ENCODE results near the gene KIFBP.
A peak's percentile ranks its signal among the peaks of the same experiment; 100 is the strongest.
"Not testable (repeated sequence)": the region's sequence is repeated elsewhere in the genome, so short reads cannot be mapped to it uniquely, and the experiment has no call there.

The KIFBP gene

DNA sequence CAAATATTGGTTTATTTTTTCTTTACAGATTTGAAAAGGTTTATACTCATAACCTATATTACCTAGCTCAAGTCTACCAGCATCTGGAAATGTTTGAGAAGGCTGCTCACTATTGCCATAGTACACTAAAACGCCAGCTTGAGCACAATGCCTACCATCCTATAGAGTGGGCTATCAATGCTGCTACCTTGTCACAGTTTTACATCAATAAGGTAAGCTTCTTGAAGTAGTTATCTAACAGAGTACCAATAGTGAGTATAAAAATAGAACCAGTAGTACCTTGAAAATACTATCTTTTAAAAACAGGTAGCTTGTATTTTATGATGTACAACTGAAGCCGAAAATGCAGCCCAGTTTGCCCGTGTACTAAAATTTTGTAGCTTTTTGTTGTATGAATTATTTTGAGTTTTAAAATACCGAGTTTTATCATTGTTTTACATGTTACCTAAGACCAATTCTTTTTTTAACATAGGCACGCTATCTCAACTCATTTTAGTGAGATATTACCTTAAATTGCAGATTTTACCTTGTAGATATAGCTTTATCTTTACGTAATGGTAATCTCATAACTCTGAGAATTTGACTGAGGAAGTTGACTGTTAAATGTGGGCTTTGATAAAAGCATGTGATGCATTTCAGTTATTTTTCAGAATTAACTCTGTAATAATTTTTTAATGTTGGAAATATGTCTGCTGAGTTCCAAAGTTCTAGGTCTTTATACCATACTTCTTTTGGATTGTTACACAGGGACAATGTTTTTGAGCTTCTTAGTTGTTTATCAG, 17.3 kb downstream of the KIFBP start:
- peak; percentile 56 for DNase-seq

DNA sequence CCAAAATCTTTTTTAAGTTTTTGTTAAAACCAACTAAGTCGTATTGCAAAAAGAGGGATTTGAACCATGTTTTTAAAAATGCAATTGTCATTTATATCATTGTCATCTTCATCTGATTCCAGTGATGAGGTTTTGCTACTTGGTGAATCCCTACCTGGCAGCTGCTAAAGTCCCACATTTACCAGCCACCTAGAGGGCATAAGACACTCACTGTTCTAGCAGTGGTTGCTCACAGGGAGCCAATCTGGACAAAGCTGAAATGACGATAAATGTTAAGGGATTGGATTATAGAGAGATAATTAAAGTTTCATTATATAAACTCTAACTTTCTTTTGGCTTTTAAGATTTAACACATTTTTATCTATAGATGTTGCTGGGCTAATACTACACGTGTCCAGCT, 18.7 kb downstream of the KIFBP start:
- peak; percentile 53 for DNase-seq

- no peak for DNase-seq
Measured at GRCh38 chr10:69009360-69009759, 20.8 kb downstream of the KIFBP start.

- no peak for DNase-seq
Measured at GRCh38 chr10:69010151-69010640, 21.6 kb downstream of the KIFBP start.

DNA sequence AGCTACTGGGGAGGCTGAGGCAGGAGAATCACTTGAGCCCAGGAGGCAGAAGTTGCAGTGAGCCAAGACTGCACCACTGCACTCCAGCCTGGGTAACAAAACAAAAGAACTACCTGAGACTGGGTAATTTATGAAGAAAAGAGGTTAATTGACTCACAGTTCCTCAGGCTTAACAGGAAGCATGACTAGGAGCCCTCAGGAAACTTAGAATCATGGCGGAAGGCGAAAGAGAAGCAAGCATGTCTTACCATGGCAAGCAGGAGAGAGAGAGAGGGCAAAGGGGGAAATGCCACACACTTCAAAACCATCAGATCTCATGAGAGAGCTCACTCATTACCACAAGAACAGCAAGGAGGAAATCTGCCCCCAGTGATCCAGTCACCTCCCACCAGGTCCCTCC, 24.2 kb downstream of the KIFBP start:
- not testable (repeated sequence) for DNase-seq

DNA sequence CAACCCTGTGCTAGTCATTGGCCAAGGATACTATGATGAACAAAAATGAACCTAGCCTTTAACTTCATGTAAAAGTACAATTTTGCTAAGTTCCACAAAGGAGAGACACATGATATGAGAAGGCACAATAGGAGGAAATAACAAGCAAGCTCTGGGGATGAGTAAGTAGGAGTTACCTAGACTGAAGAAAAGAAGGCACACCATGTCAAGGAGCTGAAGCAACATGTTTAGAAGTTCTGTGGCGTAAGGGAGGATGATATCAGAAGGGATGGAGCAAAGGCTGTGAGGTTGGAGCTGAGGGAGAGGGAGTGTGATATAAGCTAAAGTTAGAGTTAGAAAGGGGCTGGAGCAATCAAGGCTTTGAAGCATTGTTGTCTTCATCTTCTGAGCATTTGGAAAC, 25.6 kb downstream of the KIFBP start:
- DNase-seq, result no peak

DNA sequence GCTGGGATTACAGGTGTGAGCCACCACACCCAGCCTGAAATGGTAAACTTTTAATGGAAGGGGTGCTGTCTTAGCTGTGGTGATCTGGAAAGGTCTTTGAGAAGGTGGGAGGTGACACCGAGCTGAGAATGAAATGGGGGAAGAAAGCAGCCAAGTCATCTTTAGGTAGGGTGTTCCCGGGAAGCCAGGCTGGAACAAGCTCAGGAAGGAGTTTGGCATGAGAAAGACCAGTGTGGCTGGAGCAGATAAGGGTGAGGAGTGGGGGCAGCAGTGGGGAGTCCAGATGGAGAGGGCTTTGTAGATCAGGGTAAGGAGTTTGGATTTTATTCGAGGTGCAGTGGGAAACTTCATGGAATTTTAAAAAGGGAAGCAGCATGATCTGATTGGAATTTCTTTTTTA, 30.0 kb downstream of the KIFBP start:
- no peak for DNase-seq

DNA sequence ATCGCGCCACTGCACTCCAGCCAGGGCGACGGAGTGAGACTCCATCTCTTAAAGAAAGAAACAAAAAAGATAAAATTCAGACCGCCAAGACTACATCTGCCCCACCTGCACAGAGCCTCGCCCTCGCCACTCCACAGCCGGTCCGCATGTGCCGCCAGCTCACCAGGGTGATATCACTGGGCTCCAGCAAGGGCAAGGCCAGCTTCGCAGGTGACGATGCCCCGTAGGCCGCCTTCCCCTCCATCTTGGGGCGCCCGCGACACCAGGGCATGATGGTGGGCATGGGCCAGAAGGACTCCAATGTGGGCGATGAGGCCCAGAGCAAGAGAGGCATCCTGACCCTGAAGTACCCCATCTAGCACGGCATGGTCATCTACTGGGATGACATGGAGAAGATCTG, 34.0 kb downstream of the KIFBP start:
- no peak for DNase-seq

DNA sequence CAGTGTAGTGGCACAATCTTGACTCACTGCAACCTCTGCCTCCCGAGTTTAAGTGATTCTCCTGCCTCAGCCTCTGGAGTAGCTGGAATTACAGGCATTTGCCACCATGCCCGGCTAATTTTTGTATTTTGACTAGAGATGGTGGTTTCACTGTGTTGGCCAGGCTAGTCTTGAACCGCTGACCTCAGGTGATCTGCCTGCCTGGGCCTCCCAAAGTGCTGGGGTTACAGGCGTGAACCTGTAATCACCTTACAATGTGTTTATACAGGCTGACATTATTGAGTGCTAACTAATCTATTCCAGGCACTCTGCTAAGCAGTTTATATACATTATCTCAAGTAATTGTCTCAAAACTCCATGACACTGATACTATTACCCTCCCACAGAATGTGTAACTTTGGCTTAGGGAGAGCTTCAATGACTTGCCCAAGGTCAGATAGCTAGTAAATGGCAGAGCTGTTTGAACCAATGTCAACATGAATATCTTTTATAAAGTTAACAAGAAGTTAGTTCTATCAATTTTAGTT, 36.8 kb downstream of the KIFBP start:
- DNase-seq, result no peak

GRCh38 chr10:69033256-69033655, 44.7 kb downstream of the KIFBP start:
- peak; percentile 61 for DNase-seq

GRCh38 chr10:69037489-69037888, 48.9 kb downstream of the KIFBP start:
- DNase-seq, result no peak

DNA sequence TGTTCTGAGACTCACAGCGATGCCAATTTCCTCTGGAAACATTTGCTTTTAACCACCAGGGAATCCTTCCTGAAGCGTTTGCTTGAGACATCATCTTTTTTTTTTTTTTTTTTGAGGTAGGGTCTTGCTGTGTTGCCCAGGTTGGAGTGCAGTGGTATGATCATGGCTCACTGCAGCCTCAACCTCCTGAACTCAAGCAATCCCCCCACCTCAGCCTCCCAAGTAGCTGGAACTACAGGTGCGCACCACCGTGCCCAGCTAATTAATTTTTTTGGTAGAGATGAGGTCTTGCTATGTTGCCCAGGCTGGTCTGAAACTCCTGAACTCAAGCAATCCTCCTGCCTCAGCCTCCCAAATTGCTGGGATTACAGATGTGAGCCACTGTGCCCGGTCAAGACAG, 52.3 kb downstream of the KIFBP start:
- not testable (repeated sequence) for DNase-seq

- no peak for DNase-seq
Measured at GRCh38 chr10:69042417-69042816, 53.8 kb downstream of the KIFBP start.

- no peak for DNase-seq
Measured at GRCh38 chr10:69042838-69043237, 54.2 kb downstream of the KIFBP start.

GRCh38 chr10:69043931-69044531, 55.4 kb downstream of the KIFBP start:
- peak; percentile 30 for DNase-seq

- DNase-seq, result peak; percentile 85
Measured at GRCh38 chr10:69044546-69044945, 55.9 kb downstream of the KIFBP start.

GRCh38 chr10:69045441-69046300, 57.1 kb downstream of the KIFBP start:
- DNase-seq, result peak; percentile 93

DNA sequence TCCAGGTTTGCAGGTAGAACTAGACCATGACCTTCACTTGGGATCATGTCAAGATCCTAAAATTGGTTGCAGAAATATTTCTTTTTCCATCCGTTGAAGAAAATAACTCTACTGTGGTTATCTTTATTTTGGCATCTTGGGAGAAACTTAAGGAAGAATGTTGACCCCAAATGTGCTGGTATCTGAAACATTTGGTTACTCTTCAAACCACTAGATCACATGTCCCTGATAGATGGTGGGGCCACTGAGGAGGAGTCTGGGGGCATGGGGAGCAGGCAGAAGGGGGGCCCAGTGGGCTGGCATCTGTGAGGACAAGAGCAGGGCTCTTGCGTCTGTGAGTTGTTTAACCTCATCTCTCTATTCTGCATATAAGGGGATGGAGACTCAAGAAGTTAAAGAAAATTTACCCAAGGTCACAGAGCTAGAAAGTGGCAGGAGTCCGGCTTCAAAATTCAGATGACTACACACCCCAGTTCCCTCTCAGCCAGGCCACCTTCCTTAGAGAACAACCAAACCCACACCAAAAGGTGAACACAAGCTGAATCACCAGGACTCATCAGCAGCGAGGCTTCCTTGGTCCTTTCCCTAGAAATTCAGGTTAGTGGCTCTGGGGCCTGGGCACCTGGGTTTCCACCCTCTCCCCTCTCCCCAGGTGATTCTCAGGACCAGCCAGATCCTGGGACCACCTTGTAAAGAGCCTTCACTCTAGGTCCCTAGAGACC, 58.7 kb downstream of the KIFBP start:
- no peak for DNase-seq

GRCh38 chr10:69048103-69048502, 59.5 kb downstream of the KIFBP start:
- DNase-seq, result peak; percentile 78

GRCh38 chr10:69049566-69049961, 61.0 kb downstream of the KIFBP start:
- peak; percentile 77 for DNase-seq

GRCh38 chr10:69051303-69051702, 62.7 kb downstream of the KIFBP start:
- peak; percentile 61 for DNase-seq

DNA sequence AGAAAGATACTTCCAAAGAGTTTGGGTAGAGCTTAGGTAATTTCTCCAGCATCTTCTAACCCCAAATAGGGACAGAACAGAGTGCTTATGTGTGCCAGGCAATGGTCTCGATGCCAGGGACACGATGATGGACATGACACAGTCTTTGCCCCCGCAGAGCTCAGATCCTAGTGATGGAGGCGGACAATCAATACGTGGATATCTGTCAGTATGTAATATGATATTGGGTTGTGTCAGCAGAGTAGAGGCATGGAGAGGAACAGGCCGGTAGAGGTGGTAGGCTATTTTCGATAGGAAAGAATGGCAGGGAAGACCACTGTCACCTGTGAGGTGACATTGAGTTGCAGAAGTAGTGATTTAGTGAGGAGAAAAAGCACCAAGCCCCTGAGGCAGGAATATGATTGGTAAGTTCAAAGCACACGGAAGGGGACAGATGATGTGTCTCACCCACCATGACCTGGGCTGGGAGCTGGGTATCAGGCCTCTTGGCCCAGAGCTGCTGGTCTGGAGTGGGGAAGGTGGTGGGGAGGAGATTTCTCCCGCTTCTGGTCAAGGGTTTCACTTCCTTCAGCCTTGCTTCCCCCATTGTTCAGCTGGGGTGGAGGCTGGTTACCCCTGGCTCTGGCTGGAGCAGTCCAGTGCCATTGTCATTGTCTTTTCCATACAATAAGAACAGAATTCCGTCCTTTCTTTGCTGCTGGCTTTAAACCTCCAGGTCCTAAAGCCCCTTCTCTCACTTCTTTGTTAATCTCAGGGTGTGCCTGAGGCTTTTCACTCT, 63.3 kb downstream of the KIFBP start:
- no peak for DNase-seq

Data from hematopoietic multipotent progenitor cell treated with erythropoietin and hydrocortisone succinate and interleukin-3 and kit ligand, for 4 days (in vitro differentiated cells).